Heart left ventricle (tissue), 13 donors: ENCODE results near the gene ACR.

Source experiments
- POLR2A ChIP-seq, 2 donors: fragments of 450-650 bp; IDR thresholded peaks; one replicate each; pipeline ENCODE4 v1.6.1; 2017; ENCODE audit warnings: antibody characterized with exemption in 2 of 2, mild to moderate bottlenecking in 2 of 2, moderate library complexity in 2 of 2
- TF ChIP-seq, protein P1 (sequence below), 12 donors: fragments of 200-600 bp; sonication (generic) in 4 of 12; IDR thresholded peaks; one replicate each; pipeline versions ENCODE4 v1.5.0 to v1.8.0; 2018 to 2022; ENCODE audit warnings: antibody characterized with exemption in 12 of 12, mild to moderate bottlenecking in 5 of 12
- donor health status: ischemic (EF 13 %, LVEDD 7.1; RV severe dilation, severe dysfunction).
- donor health status: DM: no; HTN: yes; CAD: no.
- donor health status: DM: no; HTN: no; CAD: no.
- donor health status: ischemic (EF 25% LVEDD 6.9; RV normal size, moderate dysfunction).
- donor health status: ischemic (EF 25% LVEDD 5.7; RV mildly dilated, moderate dysfunction).
- donor health status: ischemic (EF 35%, LVEDD 5.7; RV mildly dilated, moderate dysfunction).
- donor health status: nonischemic (EF 11% LVEDD 7.7; RV severe dilation, severe dysfunction).
- donor health status: DM: yes; HTN: yes; CAD: no.
- donor health status: PGD.
- donor health status: ischemic (EF 29% LVEDD 5.4; RV normal size, mild dysfunction).
- donor health status: nonischemic (EF 23%, LVEDD 6.1; RV moderate dilation, normal function).

DNA sequence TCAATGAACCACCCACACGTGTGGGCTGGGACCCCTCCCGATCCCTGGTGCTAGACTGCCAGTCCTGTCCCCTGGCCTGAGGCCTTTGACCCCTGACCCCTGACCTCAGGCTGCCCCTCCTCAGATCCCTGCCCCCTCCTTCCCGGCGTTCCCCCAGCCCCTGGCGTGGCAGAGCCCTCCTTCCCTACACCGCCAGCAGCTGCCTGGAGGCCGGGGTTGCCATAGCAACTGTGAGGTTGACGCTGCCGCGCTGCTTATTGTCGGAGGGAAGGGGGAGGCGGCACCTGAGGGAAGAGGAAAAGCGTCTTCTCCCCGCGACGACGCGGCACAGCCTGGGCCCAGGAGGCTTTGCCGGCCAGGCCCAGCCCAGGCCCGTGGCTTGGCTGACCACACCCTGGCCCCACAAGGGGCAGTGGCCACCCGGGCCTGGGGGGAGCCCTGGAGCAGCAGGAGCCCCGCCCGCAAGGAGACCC is 32.7 kb upstream of the ACR start:
- TF ChIP-seq, protein P1, sequence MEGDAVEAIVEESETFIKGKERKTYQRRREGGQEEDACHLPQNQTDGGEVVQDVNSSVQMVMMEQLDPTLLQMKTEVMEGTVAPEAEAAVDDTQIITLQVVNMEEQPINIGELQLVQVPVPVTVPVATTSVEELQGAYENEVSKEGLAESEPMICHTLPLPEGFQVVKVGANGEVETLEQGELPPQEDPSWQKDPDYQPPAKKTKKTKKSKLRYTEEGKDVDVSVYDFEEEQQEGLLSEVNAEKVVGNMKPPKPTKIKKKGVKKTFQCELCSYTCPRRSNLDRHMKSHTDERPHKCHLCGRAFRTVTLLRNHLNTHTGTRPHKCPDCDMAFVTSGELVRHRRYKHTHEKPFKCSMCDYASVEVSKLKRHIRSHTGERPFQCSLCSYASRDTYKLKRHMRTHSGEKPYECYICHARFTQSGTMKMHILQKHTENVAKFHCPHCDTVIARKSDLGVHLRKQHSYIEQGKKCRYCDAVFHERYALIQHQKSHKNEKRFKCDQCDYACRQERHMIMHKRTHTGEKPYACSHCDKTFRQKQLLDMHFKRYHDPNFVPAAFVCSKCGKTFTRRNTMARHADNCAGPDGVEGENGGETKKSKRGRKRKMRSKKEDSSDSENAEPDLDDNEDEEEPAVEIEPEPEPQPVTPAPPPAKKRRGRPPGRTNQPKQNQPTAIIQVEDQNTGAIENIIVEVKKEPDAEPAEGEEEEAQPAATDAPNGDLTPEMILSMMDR (IDR thresholded peaks at IDR 0.05): no peak
- TF ChIP-seq POLR2A (IDR thresholded peaks at IDR 0.05): no peak
